Measurements from ENCODE around the gene NHLRC4. TPM values are rescaled to one million over a fixed set of nuclear protein-coding genes. Genes with fewer than 3 reads are reported as not detected.
A peak's percentile ranks its signal among the peaks of the same experiment; 100 is the strongest.

Gene NHLRC4
- total and polyA plus RNA-seq, 3 donors from 2014 or later: 3.0 to 4.5 (median 4.5) TPM

GRCh38 chr16:567373-568256 is 810 bp downstream of the NHLRC4 start:
- Histone ChIP-seq H3K9me3 (no peaks in the 10 kb centered on the region), H3K36me3 (ENCODE audit: low read depth, missing control alignments) (no peaks in the 10 kb centered on the region), H3K4me1 (peaks cover 53% of the 10 kb centered on the region), H3K4me3 (no peak overlapping the region), H3K27ac (peak overlapping the region; percentile 29 to 71), H3K27me3 (no peaks in the 10 kb centered on the region)
- DNase-seq: no peak
- WGBS, 2 donors: 63 to 67% methylated on average over 2 to 34 of the region's 35 CpGs
- intact Hi-C loops (cut with DNase I; ENCODE audit: low total_unique reads): no loop called here
- TF ChIP-seq POLR2A (IDR thresholded peaks at IDR 0.05) (no peak), CTCF (IDR thresholded peaks at IDR 0.05) (no peak)

GRCh38 chr16:568401-569258 is 1.8 kb downstream of the NHLRC4 start:
- no peak overlapping the region for H3K4me3 ChIP-seq
- whole genome bisulfite sequencing, 2 donors: 57% methylated on average over 8 to 9 of the region's 11 CpGs
- intact Hi-C loops (cut with DNase I; ENCODE audit: low total_unique reads): no loop called here
- H3K27ac ChIP-seq: peak overlapping the region; percentile 1 to 79
- H3K9me3 ChIP-seq: no peaks in the 10 kb centered on the region
- no peak for TF ChIP-seq POLR2A (IDR thresholded peaks at IDR 0.05)
- TF ChIP-seq CTCF (IDR thresholded peaks at IDR 0.05): no peak
- DNase-seq: no peak
- no peaks in the 10 kb centered on the region for H3K27me3 ChIP-seq
- H3K4me1 ChIP-seq: peaks cover 53% of the 10 kb centered on the region
- no peaks in the 10 kb centered on the region for H3K36me3 ChIP-seq (ENCODE audit: low read depth, missing control alignments)

GRCh38 chr16:569445-570254 is 2.8 kb downstream of the NHLRC4 start, which contains the start of gene PIGQ:
TSS of gene PIGQ (plus strand) at chr16:569968. CDS start at chr16:574075, 4,107 bp downstream.
- intact Hi-C loops (cut with DNase I; ENCODE audit: low total_unique reads): no loop called here
- WGBS, 2 donors: 1% methylated on average over 35 to 62 of the region's 87 CpGs

More at GRCh38 chr16:569445-570254, 2.8 kb downstream of the NHLRC4 start, which contains the start of gene PIGQ:
- TF ChIP-seq CTCF (IDR thresholded peaks at IDR 0.05) (no peak), POLR2A (IDR thresholded peaks at IDR 0.05) (no peak)
- Histone ChIP-seq H3K36me3 (ENCODE audit: low read depth, missing control alignments) (no peaks in the 10 kb centered on the region), H3K4me1 (peaks cover 53% of the 10 kb centered on the region), H3K4me3 (peak within 1 kb of the TSS; percentile 66 to 90), H3K27ac (peak within 1 kb of the TSS; percentile 79 to 82), H3K27me3 (no peaks in the 10 kb centered on the region), H3K9me3 (no peaks in the 10 kb centered on the region)
- peak; percentile 89 for DNase-seq
